T-helper 2 cell treated with Interferon-gamma antibody and Interleukin-4, amounts not matched to agents 5 μg/mL and 100 μg/mL, for 36 hours (primary cell): ENCODE data around the gene PRKCA.

Experiments used
- DNase-seq: peaks from one replicate; pipeline ENCODE4 v3.0.0; 2021; ENCODE audit warnings: low spot score
- H3K27ac Mint-ChIP-seq: one replicate; pipeline ENCODE4 v1.8.0; 2021; ENCODE audit warnings: mild to moderate bottlenecking, mixed read lengths
- H3K27me3 Mint-ChIP-seq: one replicate; pipeline ENCODE4 v1.8.0; 2021; ENCODE audit warnings: low read depth, mixed read lengths
- H3K36me3 Mint-ChIP-seq: one replicate; pipeline ENCODE4 v1.8.0; 2021; ENCODE audit warnings: low read depth, mixed read lengths
- H3K4me1 Mint-ChIP-seq: one replicate; pipeline ENCODE4 v1.8.0; 2021; ENCODE audit warnings: low read depth, mixed read lengths
- H3K4me3 Mint-ChIP-seq: one replicate; pipeline ENCODE4 v1.8.0; 2022; ENCODE audit warnings: mild to moderate bottlenecking, moderate library complexity, mixed read lengths
- H3K9me3 Mint-ChIP-seq: one replicate; pipeline ENCODE4 v1.8.0; 2021; ENCODE audit warnings: mixed read lengths

The PRKCA gene

DNA sequence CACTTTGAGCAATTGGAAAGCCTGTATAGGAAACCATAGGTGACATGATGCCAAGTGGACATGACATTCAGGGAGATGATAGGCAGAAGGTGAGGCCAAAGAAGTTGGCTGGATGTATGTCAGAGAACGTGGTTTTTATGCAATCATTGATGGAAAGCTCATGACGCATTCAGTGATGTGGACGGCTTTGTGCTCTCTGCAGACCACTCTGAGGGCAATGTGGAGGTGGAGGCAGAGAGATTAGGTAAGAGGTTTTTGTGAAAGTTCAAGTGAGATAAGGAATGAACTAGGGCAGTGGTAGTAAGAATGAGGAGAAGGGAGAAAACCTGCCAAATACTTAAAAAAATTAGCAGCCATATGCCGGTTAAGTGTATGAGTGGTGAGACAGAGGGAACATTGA is 99.0 kb downstream of the PRKCA start:
- Mint-ChIP-seq H3K27ac (peak overlapping the region; percentile 88), H3K4me3 (peak overlapping the region; percentile 59), H3K9me3 (peaks cover 4% of the 10 kb centered on the region), H3K36me3 (peaks cover 32% of the 10 kb centered on the region), H3K27me3 (no peaks in the 10 kb centered on the region), H3K4me1 (peaks cover 77% of the 10 kb centered on the region)
- peak; percentile 61 for DNase-seq

- peaks cover 76% of the 10 kb centered on the region for H3K4me1 Mint-ChIP-seq
Observed at GRCh38 chr17:66403846-66404556, 101.6 kb downstream of the PRKCA start.

GRCh38 chr17:66405836-66406677 is 103.6 kb downstream of the PRKCA start:
- H3K27me3 Mint-ChIP-seq = no peaks in the 10 kb centered on the region
- peaks cover 71% of the 10 kb centered on the region for H3K4me1 Mint-ChIP-seq
- H3K9me3 Mint-ChIP-seq = peaks cover 4% of the 10 kb centered on the region
- peaks cover 23% of the 10 kb centered on the region for H3K36me3 Mint-ChIP-seq
- peak overlapping the region; percentile 85 for H3K4me3 Mint-ChIP-seq
- peak overlapping the region; percentile 92 for H3K27ac Mint-ChIP-seq
- no peak for DNase-seq

More at GRCh38 chr17:66403846-66404556, 101.6 kb downstream of the PRKCA start:
- no peak for DNase-seq
- H3K27me3 Mint-ChIP-seq = no peaks in the 10 kb centered on the region
- H3K4me3 Mint-ChIP-seq = peak overlapping the region; percentile 59
- peaks cover 4% of the 10 kb centered on the region for H3K9me3 Mint-ChIP-seq
- peaks cover 30% of the 10 kb centered on the region for H3K36me3 Mint-ChIP-seq
- peak overlapping the region; percentile 73 for H3K27ac Mint-ChIP-seq

- H3K4me1 Mint-ChIP-seq = peaks cover 65% of the 10 kb centered on the region
- peaks cover 16% of the 10 kb centered on the region for H3K36me3 Mint-ChIP-seq
- no peaks in the 10 kb centered on the region for H3K27me3 Mint-ChIP-seq
- no peak for DNase-seq
- H3K27ac Mint-ChIP-seq = peak overlapping the region; percentile 92
- peak overlapping the region; percentile 85 for H3K4me3 Mint-ChIP-seq
- H3K9me3 Mint-ChIP-seq = peaks cover 2% of the 10 kb centered on the region
Observed at GRCh38 chr17:66406701-66407644, 104.6 kb downstream of the PRKCA start.

DNA sequence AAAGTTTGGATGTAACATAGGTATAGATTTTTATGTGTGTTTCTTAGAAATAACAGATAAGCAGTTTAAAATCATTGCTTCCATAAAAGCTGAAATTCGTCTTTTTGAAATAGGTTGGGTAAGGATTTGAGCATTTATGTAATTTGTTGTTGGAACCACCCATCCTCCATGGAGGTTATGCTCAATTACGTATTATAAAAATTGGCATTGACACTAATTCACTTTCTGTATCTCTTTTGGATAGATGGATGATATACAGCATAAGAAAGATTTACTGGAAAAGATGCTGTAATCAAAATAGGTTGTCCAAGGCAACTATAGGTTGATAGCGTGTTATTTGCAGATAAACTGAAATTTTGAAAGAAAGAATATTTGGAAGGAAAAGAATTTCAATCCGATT is 105.5 kb downstream of the PRKCA start:
- Mint-ChIP-seq H3K36me3 (peaks cover 15% of the 10 kb centered on the region), H3K9me3 (no peaks in the 10 kb centered on the region), H3K27ac (peak overlapping the region; percentile 50), H3K4me1 (peaks cover 61% of the 10 kb centered on the region), H3K27me3 (no peaks in the 10 kb centered on the region), H3K4me3 (peak overlapping the region; percentile 85)
- DNase-seq = no peak

- DNase-seq = no peak
- Mint-ChIP-seq H3K4me1 (peaks cover 51% of the 10 kb centered on the region), H3K27ac (no peak overlapping the region), H3K36me3 (peaks cover 16% of the 10 kb centered on the region), H3K27me3 (no peaks in the 10 kb centered on the region), H3K4me3 (peak overlapping the region; percentile 22), H3K9me3 (no peaks in the 10 kb centered on the region)
Observed at GRCh38 chr17:66411520-66411919, 109.1 kb downstream of the PRKCA start.

DNA sequence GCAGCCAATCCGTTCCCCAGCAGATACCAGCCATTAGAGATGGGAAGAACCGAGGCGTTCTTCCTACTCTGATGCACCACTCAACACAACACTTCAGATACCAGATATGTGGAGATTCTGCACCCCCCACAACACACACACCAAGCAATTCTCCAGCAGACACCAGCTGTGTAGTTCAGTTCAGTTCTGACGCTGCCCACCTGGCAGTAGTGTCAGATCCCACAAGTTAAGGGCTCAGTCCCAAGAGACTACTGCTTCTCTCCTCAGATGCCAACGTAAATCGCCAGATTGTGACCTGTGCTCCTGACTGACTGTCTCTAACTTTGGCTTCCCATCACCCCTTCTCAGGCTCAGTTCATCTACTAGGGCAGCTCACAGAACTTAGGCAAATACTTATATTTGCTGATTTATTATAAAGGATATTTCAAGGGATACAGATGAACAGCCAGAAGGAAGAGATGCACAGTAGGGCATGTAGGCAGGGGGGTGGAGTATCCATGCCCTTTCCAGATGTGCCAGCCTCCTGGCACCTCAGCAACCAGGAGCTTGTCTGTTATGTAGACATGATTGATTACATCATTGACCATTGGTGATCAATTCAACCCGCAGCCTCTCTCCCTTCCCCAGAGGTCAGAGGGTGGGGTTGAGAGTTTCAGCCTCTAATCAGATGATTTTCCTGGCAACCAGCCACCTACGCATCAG is 110.6 kb downstream of the PRKCA start:
- H3K27ac Mint-ChIP-seq = peak overlapping the region; percentile 18
- peaks cover 43% of the 10 kb centered on the region for H3K4me1 Mint-ChIP-seq
- DNase-seq = no peak
- H3K4me3 Mint-ChIP-seq = peak overlapping the region; percentile 25
- no peaks in the 10 kb centered on the region for H3K27me3 Mint-ChIP-seq
- H3K9me3 Mint-ChIP-seq = no peaks in the 10 kb centered on the region
- H3K36me3 Mint-ChIP-seq = peaks cover 15% of the 10 kb centered on the region

DNA sequence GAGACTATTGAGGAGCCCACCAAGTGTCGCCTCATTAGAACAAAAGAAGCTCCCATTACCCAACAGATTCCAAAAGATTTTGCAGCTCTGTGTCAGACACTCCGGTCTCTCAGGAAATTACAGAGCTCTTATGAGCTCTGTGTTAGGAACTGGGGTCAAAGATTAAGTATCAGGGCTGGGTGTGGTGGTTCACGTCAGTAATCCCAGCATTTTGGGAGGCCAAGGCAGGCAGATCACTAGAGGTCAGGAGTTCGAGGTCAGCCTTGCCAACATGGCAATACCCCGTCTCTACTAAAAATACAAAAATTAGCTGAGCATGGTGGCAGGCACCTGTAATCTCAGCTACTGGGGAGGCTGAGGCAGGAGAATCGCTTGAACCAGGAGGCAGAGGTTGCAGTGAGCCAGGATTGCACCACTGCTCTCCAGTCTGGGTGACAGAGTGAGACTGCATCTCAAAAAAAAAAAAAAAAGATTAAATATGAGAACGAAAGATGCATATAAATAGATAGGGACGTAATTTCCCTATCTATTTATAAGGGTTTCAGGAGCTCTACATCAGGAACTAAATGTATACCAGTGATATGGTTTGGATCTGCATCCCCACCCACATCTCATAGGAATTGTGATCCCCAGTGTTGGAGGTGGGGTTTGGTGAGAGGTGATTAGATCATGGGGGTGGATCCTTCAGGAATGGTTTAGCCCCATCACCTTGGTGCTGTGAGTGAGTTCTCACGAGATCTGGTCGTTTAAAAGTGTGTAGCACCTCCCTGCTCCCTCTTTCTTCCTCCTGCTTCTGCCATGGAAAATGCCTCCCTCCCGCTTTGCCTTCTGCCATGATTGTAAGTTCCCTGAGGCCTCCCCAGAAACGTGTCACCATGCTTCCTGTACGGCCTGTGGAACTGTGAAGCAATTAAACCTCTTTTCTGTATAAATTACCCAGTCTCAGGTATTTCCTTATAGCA is 111.4 kb downstream of the PRKCA start:
- DNase-seq = no peak
- H3K9me3 Mint-ChIP-seq = no peaks in the 10 kb centered on the region
- peak overlapping the region; percentile 62 for H3K27ac Mint-ChIP-seq
- no peaks in the 10 kb centered on the region for H3K27me3 Mint-ChIP-seq
- H3K36me3 Mint-ChIP-seq = peaks cover 13% of the 10 kb centered on the region
- H3K4me3 Mint-ChIP-seq = no peak overlapping the region
- H3K4me1 Mint-ChIP-seq = peaks cover 38% of the 10 kb centered on the region

GRCh38 chr17:66414561-66415175 is 112.3 kb downstream of the PRKCA start:
- H3K36me3 Mint-ChIP-seq = peaks cover 12% of the 10 kb centered on the region

DNA sequence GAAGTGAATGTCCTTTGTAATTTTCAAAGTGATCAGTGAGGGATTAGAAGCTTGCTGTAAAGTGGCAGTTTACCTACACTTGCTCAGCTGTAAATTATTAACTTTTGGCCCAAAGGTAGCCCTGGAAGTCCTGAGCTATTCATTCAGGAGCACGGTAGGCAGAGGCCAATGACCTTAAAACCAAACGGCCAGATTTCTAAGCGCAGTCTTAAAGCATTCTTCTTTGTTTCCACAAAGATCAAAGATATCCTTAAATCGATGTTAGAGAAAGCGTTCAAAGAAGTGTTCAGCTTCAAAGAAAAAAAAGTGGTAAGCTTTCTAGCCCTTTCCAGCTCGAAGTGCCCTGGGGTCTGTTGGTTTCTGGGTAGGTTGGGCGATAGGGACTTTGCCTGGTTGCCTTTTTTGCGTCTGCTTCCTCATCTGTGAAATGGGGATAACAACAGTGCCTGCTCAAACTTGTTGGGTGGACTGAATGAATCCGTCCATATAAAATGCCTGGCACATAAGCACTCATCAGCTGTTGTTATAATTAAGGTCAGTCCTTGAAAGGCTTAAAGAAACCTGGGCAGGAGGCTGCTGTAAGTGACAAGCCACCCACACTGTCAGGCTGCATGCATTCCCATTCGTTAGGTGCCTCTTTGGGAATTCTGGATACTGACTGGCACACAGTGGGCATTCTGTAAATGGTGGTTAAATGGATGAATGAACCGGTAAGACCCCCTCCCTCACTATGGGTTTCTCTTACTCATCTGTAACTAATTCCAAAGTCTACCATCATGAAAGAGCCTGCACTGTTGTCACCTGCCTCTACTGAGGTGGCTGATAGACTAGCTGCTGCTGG is 113.2 kb downstream of the PRKCA start:
- peak overlapping the region; percentile 20 for H3K27ac Mint-ChIP-seq
- H3K27me3 Mint-ChIP-seq = no peaks in the 10 kb centered on the region
- peaks cover 42% of the 10 kb centered on the region for H3K4me1 Mint-ChIP-seq
- H3K9me3 Mint-ChIP-seq = no peaks in the 10 kb centered on the region
- H3K36me3 Mint-ChIP-seq = peaks cover 12% of the 10 kb centered on the region
- H3K4me3 Mint-ChIP-seq = no peak overlapping the region
- no peak for DNase-seq

More at GRCh38 chr17:66414561-66415175, 112.3 kb downstream of the PRKCA start:
- Mint-ChIP-seq H3K4me3 (no peak overlapping the region), H3K4me1 (peaks cover 38% of the 10 kb centered on the region), H3K27me3 (no peaks in the 10 kb centered on the region), H3K27ac (peak overlapping the region; percentile 39), H3K9me3 (no peaks in the 10 kb centered on the region)
- no peak for DNase-seq

- peaks cover 12% of the 10 kb centered on the region for H3K36me3 Mint-ChIP-seq
- peaks cover 45% of the 10 kb centered on the region for H3K4me1 Mint-ChIP-seq
- H3K4me3 Mint-ChIP-seq = no peak overlapping the region
- no peaks in the 10 kb centered on the region for H3K27me3 Mint-ChIP-seq
- H3K27ac Mint-ChIP-seq = no peak overlapping the region
- DNase-seq = no peak
- no peaks in the 10 kb centered on the region for H3K9me3 Mint-ChIP-seq
Observed at GRCh38 chr17:66416207-66416940, 114.0 kb downstream of the PRKCA start.
